Neural progenitor cell (in vitro differentiated cells): Measurements from ENCODE around the gene ZNF536.

Source experiments
- EZH2phosphoT487 ChIP-seq: fragments of 200-600 bp; sonication (generic); IDR thresholded peaks from 2 replicates; pipeline ENCODE4 v1.6.1; 2017; ENCODE audit warnings: antibody characterized with exemption
- TF ChIP-seq, protein P1 (sequence below): fragments of 200-600 bp; sonication (generic); IDR thresholded peaks from 2 replicates; pipeline ENCODE4 v1.5.1; 2017; ENCODE audit warnings: antibody characterized with exemption, mild to moderate bottlenecking

DNA sequence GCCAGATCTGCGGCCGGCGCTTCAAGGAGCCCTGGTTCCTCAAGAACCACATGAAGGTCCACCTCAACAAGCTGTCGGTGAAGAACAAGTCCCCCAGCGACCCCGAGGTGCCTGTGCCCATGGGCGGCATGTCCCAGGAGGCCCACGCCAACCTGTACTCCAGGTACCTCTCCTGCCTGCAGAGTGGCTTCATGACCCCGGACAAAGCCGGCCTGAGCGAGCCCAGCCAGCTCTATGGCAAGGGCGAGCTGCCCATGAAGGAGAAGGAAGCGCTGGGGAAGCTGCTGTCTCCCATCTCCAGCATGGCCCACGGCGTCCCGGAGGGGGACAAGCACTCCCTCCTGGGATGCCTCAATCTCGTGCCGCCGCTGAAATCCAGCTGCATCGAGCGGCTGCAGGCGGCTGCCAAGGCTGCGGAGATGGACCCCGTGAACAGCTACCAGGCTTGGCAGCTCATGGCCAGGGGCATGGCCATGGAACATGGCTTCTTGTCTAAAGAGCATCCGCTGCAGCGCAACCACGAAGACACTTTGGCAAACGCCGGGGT is 72.6 kb downstream of the ZNF536 start:
- TF ChIP-seq, protein P1, sequence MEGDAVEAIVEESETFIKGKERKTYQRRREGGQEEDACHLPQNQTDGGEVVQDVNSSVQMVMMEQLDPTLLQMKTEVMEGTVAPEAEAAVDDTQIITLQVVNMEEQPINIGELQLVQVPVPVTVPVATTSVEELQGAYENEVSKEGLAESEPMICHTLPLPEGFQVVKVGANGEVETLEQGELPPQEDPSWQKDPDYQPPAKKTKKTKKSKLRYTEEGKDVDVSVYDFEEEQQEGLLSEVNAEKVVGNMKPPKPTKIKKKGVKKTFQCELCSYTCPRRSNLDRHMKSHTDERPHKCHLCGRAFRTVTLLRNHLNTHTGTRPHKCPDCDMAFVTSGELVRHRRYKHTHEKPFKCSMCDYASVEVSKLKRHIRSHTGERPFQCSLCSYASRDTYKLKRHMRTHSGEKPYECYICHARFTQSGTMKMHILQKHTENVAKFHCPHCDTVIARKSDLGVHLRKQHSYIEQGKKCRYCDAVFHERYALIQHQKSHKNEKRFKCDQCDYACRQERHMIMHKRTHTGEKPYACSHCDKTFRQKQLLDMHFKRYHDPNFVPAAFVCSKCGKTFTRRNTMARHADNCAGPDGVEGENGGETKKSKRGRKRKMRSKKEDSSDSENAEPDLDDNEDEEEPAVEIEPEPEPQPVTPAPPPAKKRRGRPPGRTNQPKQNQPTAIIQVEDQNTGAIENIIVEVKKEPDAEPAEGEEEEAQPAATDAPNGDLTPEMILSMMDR = no peak
- no peak for TF ChIP-seq EZH2phosphoT487
